ENCODE results near the gene EFEMP1.

- TF ChIP-seq CTCF (IDR thresholded peaks at IDR 0.05): no peak
- TF ChIP-seq POLR2A (IDR thresholded peaks at IDR 0.05): no peak
Measured at GRCh38 chr2:55958756-55959155, 35.2 kb upstream of the EFEMP1 start.

Measured in thyroid gland (tissue), 4 donors.